ENCODE results near the gene MAMDC2.
A peak's percentile ranks its signal among the peaks of the same experiment; 100 is the strongest.

DNA sequence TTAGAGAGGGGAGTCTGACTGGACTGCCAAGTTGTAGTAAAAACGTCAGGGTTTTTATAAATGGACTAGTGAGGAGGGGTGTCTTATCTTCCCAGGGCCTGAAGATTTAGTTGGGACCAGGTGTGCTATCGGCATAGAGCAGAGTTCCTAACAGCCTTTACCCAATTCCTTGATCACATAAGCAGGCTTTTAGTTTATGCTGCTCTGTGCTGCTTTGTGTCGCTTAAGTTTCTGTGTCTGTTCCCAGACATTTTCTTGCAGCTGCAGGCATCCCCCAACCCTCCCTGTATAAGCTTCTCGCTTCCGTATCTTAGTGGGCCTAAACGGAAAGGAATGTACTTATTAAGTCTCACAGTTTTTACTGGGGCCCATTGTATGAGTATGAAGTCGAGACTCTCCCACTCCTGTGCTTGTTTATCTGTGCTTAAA lies 212.5 kb downstream of the MAMDC2 start:
- TF ChIP-seq, protein P1, sequence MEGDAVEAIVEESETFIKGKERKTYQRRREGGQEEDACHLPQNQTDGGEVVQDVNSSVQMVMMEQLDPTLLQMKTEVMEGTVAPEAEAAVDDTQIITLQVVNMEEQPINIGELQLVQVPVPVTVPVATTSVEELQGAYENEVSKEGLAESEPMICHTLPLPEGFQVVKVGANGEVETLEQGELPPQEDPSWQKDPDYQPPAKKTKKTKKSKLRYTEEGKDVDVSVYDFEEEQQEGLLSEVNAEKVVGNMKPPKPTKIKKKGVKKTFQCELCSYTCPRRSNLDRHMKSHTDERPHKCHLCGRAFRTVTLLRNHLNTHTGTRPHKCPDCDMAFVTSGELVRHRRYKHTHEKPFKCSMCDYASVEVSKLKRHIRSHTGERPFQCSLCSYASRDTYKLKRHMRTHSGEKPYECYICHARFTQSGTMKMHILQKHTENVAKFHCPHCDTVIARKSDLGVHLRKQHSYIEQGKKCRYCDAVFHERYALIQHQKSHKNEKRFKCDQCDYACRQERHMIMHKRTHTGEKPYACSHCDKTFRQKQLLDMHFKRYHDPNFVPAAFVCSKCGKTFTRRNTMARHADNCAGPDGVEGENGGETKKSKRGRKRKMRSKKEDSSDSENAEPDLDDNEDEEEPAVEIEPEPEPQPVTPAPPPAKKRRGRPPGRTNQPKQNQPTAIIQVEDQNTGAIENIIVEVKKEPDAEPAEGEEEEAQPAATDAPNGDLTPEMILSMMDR (IDR thresholded peaks at IDR 0.05) = no peak
- TF ChIP-seq POLR2A (IDR thresholded peaks at IDR 0.05) = peak in 1 of 2 donors; percentile 47

Data from thyroid gland (tissue), 4 donors.